ENCODE measurements around the gene PRADC1.

Gene PRADC1

DNA sequence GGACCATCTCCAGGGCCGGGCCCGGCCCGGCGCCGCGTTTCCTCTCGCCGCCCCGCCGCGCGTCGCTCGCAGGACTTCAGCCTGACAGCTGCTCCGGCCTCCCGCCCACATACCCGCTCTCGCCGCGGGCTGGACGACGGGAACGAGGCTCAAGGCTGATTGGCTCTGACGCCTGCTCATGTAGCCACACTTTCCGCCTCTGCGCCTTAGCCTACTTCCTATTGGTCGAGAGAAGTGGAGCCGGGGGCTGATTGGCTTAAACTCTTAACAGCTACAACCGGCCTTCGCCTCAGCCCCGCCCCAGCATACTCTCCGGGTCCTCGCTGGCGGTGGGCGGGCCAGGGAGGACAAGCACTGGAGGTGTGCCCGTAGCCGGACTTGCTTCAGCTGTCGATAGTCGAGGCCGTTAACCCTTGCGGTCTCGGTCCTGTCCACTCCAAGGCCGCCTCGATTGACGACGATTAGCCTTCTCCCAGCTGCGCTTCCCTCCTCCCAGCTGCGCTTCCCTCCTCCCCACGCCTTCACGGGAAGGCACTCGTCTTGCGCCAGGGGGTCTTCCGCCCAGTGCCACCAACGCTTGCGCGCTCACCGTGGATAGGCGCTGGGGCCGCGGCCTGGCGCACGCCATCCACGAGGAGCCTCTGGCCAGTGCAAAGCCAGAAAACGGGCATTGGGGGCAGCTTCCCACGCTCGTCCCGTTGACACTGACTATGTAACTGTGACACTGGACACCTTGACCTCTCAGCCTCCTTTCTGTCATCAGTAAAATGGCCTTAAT, at the start of gene PRADC1:
PRADC1 (minus strand) TSS at position 86 of the 778 bp plus-strand sequence; CDS start at position 7, 79 bp downstream.
- peak; percentile 88 for ATAC-seq (ENCODE audit: insufficient read depth, low read depth)
- peaks cover 54% of the 10 kb centered on the region for H3K79me2 ChIP-seq (ENCODE audit: insufficient read depth, low read length)

DNA sequence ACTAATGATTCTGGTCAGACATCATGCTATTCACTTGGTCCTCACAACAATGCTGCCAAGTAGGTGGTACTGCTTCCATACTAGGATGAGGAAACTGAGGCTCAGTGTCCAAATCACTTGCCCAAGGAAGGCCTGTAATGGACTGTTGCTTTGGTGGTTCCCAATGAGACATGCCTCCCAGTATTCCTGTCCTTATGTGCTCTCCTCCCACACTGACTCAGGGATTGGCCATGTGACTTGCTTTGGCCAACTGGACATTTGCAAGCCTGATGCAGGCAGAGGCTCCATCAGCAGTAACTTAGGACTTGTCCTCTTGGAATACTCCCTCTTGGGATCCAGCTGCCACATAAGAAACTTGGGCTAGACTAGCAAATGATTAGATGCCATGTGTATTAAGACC, 48.2 kb upstream of the PRADC1 start:
- peaks cover 40% of the 10 kb centered on the region for H3K4me1 ChIP-seq (ENCODE audit: insufficient read depth, low read length)
- no peak overlapping the region for H3K27ac ChIP-seq (ENCODE audit: low read length)
- TF ChIP-seq, protein P1, sequence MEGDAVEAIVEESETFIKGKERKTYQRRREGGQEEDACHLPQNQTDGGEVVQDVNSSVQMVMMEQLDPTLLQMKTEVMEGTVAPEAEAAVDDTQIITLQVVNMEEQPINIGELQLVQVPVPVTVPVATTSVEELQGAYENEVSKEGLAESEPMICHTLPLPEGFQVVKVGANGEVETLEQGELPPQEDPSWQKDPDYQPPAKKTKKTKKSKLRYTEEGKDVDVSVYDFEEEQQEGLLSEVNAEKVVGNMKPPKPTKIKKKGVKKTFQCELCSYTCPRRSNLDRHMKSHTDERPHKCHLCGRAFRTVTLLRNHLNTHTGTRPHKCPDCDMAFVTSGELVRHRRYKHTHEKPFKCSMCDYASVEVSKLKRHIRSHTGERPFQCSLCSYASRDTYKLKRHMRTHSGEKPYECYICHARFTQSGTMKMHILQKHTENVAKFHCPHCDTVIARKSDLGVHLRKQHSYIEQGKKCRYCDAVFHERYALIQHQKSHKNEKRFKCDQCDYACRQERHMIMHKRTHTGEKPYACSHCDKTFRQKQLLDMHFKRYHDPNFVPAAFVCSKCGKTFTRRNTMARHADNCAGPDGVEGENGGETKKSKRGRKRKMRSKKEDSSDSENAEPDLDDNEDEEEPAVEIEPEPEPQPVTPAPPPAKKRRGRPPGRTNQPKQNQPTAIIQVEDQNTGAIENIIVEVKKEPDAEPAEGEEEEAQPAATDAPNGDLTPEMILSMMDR (IDR thresholded peaks at IDR 0.05; ENCODE audit: borderline replicate concordance, extremely low read depth, low read length, poor library complexity, severe bottlenecking) = no peak
- TF ChIP-seq EZH2 (IDR thresholded peaks at IDR 0.05; ENCODE audit: borderline replicate concordance, low read depth, low read length, severe bottlenecking) = no peak
- no peaks in the 10 kb centered on the region for H3K27me3 ChIP-seq (ENCODE audit: insufficient read depth, low read length, poor library complexity)
- ATAC-seq (ENCODE audit: insufficient read depth, low read depth) = no peak
- H3K4me3 ChIP-seq (ENCODE audit: low read depth in 1 of 2, low read length in 2 of 2) = no peak overlapping the region
- no peak for DNase-seq
- H4K20me1 ChIP-seq (ENCODE audit: insufficient read depth, low read length) = peaks cover 50% of the 10 kb centered on the region
- H3K36me3 ChIP-seq (ENCODE audit: insufficient read depth, low read length) = peaks cover 40% of the 10 kb centered on the region
- no peaks in the 10 kb centered on the region for H3K9me3 ChIP-seq (ENCODE audit: insufficient read depth, low read length, severe bottlenecking)
- H3K9ac ChIP-seq (ENCODE audit: low read depth, low read length) = no peak overlapping the region
- peak overlapping the region; percentile 11; the same call in 1 of the 2 replicates for H3K4me2 ChIP-seq (ENCODE audit: insufficient read depth, low read length)
- peaks cover 78% of the 10 kb centered on the region for H3K79me2 ChIP-seq (ENCODE audit: insufficient read depth, low read length)
- H2AFZ ChIP-seq (ENCODE audit: low read depth, low read length) = no peak overlapping the region

More for the DNA sequence above, at the start of gene PRADC1:
- TF ChIP-seq, protein P1 (IDR thresholded peaks at IDR 0.05; ENCODE audit: borderline replicate concordance, extremely low read depth, low read length, poor library complexity, severe bottlenecking) = no peak
- TF ChIP-seq EZH2 (IDR thresholded peaks at IDR 0.05; ENCODE audit: borderline replicate concordance, low read depth, low read length, severe bottlenecking) = no peak
- no peaks in the 10 kb centered on the region for H3K27me3 ChIP-seq (ENCODE audit: insufficient read depth, low read length, poor library complexity)
- H3K9me3 ChIP-seq (ENCODE audit: insufficient read depth, low read length, severe bottlenecking) = no peaks in the 10 kb centered on the region
- peak within 1 kb of the TSS; percentile 63 to 71 for H3K4me3 ChIP-seq (ENCODE audit: low read depth in 1 of 2, low read length in 2 of 2)
- peak within 1 kb of the TSS; percentile 87 for H2AFZ ChIP-seq (ENCODE audit: low read depth, low read length)
- peaks cover 33% of the 10 kb centered on the region for H4K20me1 ChIP-seq (ENCODE audit: insufficient read depth, low read length)
- peak within 1 kb of the TSS; percentile 87 for H3K27ac ChIP-seq (ENCODE audit: low read length)
- DNase-seq = peak; percentile 96
- H3K4me2 ChIP-seq (ENCODE audit: insufficient read depth, low read length) = peak within 1 kb of the TSS; percentile 85
- peaks cover 47% of the 10 kb centered on the region for H3K36me3 ChIP-seq (ENCODE audit: insufficient read depth, low read length)
- H3K9ac ChIP-seq (ENCODE audit: low read depth, low read length) = peak within 1 kb of the TSS; percentile 93
- H3K4me1 ChIP-seq (ENCODE audit: insufficient read depth, low read length) = peaks cover 43% of the 10 kb centered on the region

DNA sequence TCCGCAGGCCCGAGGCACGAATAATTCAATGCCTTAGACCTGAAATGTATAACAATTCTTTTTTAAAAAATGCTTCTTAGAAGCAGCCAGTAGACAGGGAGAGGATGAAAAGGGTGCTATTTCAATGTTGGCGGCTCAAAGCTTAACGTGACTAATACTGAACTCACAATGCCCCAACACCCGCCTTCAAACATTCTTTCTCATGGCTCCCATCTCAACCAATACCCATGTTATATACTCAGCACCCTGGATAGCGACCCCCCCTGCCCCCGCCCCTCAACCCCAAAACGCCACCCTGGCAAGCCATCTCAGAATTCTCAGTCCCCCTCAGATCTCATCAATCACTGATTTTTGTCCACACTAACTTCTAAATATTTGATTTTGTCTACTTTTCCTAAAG, 46.8 kb upstream of the PRADC1 start:
- peak; percentile 31 for DNase-seq
- Histone ChIP-seq H3K36me3 (ENCODE audit: insufficient read depth, low read length) (peaks cover 40% of the 10 kb centered on the region), H3K9me3 (ENCODE audit: insufficient read depth, low read length, severe bottlenecking) (no peaks in the 10 kb centered on the region), H3K4me3 (ENCODE audit: low read depth in 1 of 2, low read length in 2 of 2) (no peak overlapping the region), H3K4me2 (ENCODE audit: insufficient read depth, low read length) (no peak overlapping the region), H3K9ac (ENCODE audit: low read depth, low read length) (no peak overlapping the region), H2AFZ (ENCODE audit: low read depth, low read length) (no peak overlapping the region), H3K27me3 (ENCODE audit: insufficient read depth, low read length, poor library complexity) (no peaks in the 10 kb centered on the region), H3K79me2 (ENCODE audit: insufficient read depth, low read length) (peaks cover 86% of the 10 kb centered on the region), H3K4me1 (ENCODE audit: insufficient read depth, low read length) (peaks cover 28% of the 10 kb centered on the region), H3K27ac (ENCODE audit: low read length) (no peak overlapping the region), H4K20me1 (ENCODE audit: insufficient read depth, low read length) (peaks cover 50% of the 10 kb centered on the region)
- no peak for TF ChIP-seq EZH2 (IDR thresholded peaks at IDR 0.05; ENCODE audit: borderline replicate concordance, low read depth, low read length, severe bottlenecking)
- TF ChIP-seq, protein P1 (IDR thresholded peaks at IDR 0.05; ENCODE audit: borderline replicate concordance, extremely low read depth, low read length, poor library complexity, severe bottlenecking) = no peak
- ATAC-seq (ENCODE audit: insufficient read depth, low read depth) = no peak

All from DND-41 (cell line).